Activated T-cell treated with anti-CD3 and anti-CD28 coated beads for 24 hours (primary cell): ENCODE results near the gene EXT2.

Experiments
- DNase-seq: peaks from one replicate; pipeline ENCODE4 v3.0.0-alpha.2; 2020; ENCODE audit warnings: low read depth

Gene EXT2

GRCh38 chr11:44085330-44085729 lies 10.1 kb upstream of the EXT2 start:
- no peak for DNase-seq

- no peak for DNase-seq
Observed at GRCh38 chr11:44088377-44088776, 7.1 kb upstream of the EXT2 start.

GRCh38 chr11:44088871-44089270 lies 6.6 kb upstream of the EXT2 start:
- DNase-seq: no peak

GRCh38 chr11:44090539-44090938 lies 4.9 kb upstream of the EXT2 start:
- no peak for DNase-seq

GRCh38 chr11:44094260-44094868 lies 1.1 kb upstream of the EXT2 start:
- DNase-seq: peak; percentile 76

DNA sequence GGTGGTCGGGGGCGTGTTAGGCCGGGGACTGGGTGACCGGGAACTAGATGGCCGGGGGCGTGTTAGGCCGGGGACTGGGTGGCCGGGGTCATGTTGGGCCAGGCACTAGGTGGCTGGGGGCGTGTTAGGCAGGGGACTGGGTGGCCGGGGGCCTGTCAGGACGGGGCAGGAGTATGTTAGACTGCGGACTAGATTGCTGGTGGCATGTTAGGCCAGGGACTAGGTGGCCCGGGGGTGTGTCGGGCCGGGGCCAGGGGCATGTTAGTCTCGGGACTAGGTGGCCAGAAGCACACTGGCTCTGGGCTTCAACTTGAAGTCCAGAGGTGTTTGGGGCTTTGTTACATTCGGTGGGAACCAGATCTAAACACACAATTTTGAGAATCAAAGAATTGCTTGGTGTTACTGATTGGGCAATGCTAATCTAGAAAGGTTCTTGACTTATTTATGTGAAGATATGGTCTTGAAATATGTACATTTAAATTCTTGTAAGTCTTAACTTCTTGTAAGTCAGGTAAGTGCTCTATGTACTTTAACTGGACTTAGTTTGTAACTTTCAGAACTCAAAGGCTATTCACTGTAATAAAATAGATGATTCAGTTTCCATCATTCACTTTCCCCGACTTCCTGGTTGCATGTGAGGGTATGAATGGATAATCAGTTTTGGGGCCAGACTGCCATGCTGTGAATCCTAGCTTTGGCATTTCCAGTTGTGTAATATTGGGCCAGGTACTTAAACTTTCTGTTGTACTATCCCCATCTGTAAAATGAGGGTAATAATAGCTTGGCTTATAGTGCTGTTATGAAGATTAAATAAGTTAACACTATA lies 1.1 kb downstream of the EXT2 start:
- DNase-seq: no peak

- DNase-seq: no peak
Observed at GRCh38 chr11:44097821-44098220, 2.3 kb downstream of the EXT2 start.

- DNase-seq: no peak
Observed at GRCh38 chr11:44101098-44101497, 5.6 kb downstream of the EXT2 start.

GRCh38 chr11:44104481-44105294 lies 9.2 kb downstream of the EXT2 start:
- no peak for DNase-seq

GRCh38 chr11:44108260-44108659 lies 12.8 kb downstream of the EXT2 start:
- no peak for DNase-seq

GRCh38 chr11:44110231-44110679 lies 14.8 kb downstream of the EXT2 start:
- peak; percentile 46 for DNase-seq

DNA sequence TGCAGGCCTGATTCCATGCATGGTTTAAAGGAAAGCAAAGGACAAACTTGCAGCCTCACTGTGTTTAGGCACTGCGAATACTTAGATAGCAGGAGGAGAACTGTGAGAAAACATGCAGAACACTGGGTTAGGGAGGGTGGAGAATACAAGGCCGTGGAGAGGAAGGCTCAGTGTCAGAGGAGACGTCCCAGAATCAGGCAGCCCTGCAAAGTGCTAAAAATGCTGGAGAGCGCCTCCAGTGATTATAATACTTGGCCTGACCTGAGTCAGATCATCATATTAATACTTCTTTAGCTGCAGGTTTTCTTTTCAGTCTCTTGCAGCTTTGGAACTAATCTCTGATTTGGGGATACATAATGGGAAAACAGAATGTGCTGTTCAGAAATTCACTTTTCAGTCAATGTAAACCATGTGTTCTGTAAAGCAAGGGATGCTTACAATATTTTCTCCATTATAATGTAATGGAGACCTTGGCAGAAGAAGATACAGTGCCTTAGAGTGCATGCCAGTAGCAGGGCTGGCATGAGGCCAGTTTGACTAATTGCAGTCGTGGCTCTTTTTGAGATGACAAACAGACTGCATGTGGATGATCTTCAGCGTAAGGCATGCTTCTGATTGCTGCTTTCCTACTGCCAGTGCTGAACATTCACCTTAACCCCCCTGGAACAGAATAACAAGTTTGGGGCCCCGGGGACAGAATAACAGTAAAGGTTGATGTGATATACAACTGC lies 16.8 kb downstream of the EXT2 start:
- DNase-seq: no peak

DNA sequence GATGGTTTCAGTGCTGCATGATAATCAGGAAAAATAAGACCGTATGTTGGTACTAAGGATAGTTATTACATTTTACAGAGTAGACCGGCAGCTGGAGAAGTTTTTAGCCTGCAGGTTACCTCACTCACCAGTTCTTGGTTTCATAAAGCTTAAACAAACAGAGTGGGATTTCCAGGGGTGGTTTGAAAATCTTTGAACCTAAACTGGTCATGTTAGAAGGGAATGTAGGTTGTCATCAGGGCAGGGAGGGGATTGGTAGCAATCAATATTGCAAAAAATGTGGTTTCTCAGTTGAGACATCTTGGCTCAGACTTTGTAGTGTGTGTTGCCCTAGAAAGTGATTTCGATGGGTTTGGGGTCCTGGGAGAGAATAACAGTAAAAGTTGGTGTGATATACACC lies 17.5 kb downstream of the EXT2 start:
- no peak for DNase-seq

DNA sequence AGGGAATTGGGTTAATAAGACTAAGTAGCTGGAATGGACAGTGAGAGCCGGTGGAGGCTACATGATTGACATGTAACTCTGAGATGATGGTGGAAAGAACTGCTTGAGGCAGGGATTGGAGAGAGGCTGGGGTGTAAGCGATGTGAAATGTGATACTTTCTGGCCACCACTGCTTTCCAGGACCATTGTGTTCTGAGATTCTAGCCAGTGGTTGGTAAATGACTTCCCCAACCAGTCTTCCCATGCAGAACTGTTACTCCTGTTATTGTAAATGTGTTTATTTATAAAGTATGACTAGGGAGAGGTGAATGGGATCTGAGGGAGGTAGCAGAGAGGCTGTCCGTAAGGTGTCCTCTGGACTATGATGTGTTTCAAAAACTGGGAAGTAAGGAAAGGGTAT lies 18.1 kb downstream of the EXT2 start:
- DNase-seq: no peak

GRCh38 chr11:44116234-44116830 lies 20.9 kb downstream of the EXT2 start:
- DNase-seq: no peak

DNA sequence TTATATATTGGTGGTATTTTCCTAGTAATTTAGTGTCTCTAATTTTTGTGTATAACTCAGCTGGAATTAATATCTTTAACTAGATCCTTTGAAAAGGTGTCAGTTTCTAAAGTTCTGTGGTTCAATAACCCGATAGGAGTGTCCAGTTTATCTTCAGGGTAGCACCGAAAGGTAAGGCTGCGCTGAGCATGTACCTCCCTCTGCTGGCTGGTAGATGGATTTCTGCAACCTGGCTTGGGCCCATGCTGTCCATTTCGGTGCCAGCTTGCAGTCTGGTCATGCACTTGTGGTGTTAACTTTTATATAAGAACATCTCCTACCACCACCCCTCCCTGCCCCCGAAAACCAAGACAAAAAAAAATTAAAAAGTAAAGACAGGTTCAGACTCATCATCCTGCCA lies 24.7 kb downstream of the EXT2 start:
- no peak for DNase-seq

- no peak for DNase-seq
Observed at GRCh38 chr11:44125598-44125997, 30.1 kb downstream of the EXT2 start.

GRCh38 chr11:44126304-44126703 lies 30.8 kb downstream of the EXT2 start:
- no peak for DNase-seq

- DNase-seq: no peak
Observed at GRCh38 chr11:44127130-44127529, 31.7 kb downstream of the EXT2 start.

DNA sequence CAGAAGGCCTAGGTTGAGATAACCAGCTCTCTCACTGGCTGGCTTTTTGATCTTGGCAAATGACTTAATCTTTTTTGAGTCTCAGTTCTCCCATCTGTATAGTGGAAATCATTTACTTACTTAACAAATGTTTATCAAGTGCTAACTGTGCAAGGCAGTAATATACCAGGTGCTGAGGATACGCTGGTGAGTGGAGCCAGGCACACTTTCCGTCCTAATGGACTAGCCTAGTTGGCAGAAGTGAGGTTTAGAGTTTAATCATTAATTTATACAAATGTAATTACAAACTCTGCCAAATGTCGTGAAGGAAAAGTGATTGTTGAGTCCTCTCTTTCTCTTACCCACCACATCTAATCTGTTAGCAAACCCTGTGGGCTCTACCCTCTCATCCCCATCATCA lies 33.3 kb downstream of the EXT2 start:
- no peak for DNase-seq

DNA sequence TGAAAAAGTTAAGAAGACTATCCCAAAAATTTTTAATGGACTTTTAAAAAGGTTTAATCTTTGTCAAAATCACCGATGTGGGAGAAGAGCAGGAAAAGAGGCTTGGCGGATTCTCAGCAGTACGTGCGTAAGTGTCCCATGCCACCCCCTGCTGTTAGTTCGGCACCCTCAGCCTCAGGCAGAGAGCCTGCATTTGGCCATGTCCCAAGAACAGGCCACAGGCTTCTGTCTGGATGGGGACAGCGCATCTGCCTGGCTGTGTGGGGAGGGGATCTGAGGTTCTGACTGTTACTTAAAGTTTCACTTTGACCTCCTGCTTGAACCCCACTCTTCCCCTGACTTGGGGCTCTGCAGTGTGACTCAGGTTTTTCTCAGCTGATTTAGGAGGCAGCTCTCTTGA lies 35.3 kb downstream of the EXT2 start:
- no peak for DNase-seq
